Renal cortex interstitium (tissue), 11 donors: Measurements from ENCODE around the gene ZNF507. TPM values are rescaled to one million over a fixed set of nuclear protein-coding genes. Genes with fewer than 3 reads are reported as not detected.

Experiments used
- DNase-seq, 11 donors: peaks; one replicate each; pipeline ENCODE4 v3.0.0-alpha.2; 2013; ENCODE audit warnings: low read depth in 9 of 11, low spot score in 4 of 11; ENCODE audit errors: extremely low read depth in 1 of 11
- polyA plus RNA-seq, 3 donors: library from polyadenylated mRNA; unstranded; fragments of 120-200 nt; gene quantifications; one replicate each; pipeline ENCODE4 v1.2.1, GENCODE V29; 2013; ENCODE audit not compliant: insufficient read length in 3 of 3

ZNF507 gene
- polyA plus RNA-seq, 3 donors: 24.7 to 29.7 (median 28.1) TPM

- DNase-seq: no peak
These were observed 15.1 kb upstream of the ZNF507 start for GRCh38 chr19:32330213-32330857.

- no peak for DNase-seq
These were observed 12.2 kb upstream of the ZNF507 start for GRCh38 chr19:32333227-32333626.

GRCh38 chr19:32336259-32337083 lies 8.9 kb upstream of the ZNF507 start:
- DNase-seq: no peak

DNA sequence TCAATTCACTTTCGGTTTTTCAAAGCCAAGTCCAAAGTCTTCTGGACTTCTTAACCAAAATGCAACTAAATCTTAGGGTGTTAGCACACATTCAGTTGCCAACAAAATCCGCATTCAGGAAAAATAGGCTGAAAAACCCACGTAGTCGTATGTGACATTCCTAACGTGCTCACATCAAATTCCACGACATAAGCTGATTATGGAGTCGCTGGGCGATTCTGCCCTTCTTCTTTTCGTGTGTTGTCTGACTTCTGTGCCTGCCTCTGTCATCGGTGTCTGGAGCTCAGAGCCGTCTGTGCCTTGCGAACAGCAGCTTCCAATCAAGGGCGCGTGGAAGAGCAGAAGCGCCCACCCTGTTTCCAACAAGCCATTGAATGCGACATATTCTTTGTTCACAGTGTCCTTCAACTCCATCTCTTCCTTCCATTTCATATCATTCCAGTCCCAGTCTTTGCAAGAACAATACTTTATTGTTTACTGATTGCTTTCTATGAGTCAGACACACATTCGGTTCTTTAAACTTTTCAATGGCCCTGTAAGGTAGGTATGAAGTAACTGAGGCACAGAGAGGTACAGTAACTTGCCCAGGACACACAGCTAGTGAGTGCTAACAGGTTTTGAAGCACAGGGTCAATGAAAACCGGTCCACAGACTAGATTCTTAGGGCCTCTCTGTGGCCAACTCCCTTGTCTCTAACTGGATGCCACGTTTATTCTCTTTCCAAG lies 8.2 kb upstream of the ZNF507 start:
- DNase-seq: no peak

GRCh38 chr19:32339423-32339822 lies 6.0 kb upstream of the ZNF507 start:
- DNase-seq: no peak

DNA sequence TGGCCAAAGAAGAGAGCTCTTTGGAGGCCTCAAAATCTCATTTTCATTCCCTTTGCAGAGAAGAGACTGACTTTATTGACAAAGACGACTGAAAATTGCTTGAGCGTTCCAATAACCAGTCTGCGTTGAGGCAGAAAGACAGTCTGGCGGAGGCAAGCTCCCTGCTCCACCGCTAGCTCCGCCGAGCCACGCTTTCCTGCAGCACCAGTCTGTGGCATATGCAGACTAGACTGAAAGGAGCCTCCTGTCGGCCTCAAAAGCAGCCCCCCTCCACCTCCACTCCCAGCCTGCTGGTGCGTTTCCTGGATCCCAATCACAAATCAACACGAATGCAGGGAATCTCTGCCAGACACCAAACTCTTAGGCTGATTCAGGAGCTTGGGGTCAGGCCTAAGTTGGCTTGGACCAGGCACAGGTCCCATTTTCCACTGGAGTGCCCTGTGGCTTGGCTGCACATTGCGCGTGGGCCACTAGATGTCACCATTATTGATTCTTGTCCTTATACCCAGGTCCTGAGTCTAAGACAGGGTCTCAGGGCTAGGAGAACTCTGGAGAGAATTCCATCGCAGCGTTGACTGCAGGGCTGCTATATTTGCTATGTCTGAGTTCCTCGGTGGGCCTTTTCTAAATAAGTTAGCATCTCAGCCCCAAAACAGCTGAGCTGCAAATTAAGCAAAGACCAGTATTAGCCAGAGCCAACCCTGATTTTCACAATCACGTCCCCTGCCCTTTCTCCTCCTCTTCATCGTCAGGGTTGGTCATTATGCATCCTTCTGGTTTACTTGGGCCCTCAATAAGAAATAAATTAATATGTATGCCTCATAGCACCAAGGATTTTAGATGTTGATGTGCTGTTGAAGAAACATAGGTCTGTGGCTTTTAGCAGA lies 5.2 kb upstream of the ZNF507 start:
- no peak for DNase-seq

DNA sequence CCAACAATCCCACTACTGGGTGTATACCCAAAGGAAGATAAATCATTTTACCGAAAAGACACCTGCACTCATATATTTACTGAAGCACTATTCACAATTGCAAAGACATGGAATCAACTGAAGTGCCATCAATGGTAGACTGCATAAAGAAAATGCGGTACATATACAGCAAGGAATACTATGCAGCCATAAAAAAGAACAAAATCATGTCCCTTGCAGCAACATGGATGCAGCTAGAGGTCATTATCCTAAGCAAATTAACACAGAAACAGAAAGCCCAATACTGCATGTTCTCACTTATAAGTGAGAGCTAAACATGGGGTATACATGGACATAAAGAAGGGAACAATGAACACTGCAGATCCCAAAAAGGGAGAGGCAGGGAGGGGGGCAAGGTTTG lies 2.7 kb upstream of the ZNF507 start:
- no peak for DNase-seq

- no peak for DNase-seq
These were observed 1.7 kb upstream of the ZNF507 start for GRCh38 chr19:32343550-32344262.

GRCh38 chr19:32346901-32347300 lies 1.5 kb downstream of the ZNF507 start:
- DNase-seq: no peak

GRCh38 chr19:32347573-32347972 lies 2.2 kb downstream of the ZNF507 start:
- DNase-seq: no peak

GRCh38 chr19:32349051-32349450 lies 3.6 kb downstream of the ZNF507 start:
- DNase-seq: no peak

- no peak for DNase-seq
These were observed 4.5 kb downstream of the ZNF507 start for GRCh38 chr19:32349724-32350470.

DNA sequence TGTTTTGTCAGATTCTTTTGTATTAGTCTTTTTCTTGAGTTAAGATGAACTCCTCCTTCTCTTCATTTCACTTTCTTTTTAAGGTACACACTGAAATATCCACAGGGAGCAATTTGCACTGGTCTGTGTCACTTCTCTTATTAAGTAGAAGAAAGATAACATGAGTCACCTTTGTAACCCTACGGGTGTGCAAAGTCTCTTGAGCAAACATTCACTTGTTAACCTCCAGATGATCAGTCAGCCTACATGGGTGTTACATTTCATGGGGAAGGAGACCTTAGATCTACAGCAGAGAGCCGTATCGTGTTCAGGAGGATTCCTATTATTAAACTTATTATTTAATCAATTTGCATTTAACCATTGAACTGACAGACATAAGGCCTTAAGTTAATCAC lies 5.1 kb downstream of the ZNF507 start:
- no peak for DNase-seq

GRCh38 chr19:32350987-32351348 lies 5.6 kb downstream of the ZNF507 start:
- no peak for DNase-seq

DNA sequence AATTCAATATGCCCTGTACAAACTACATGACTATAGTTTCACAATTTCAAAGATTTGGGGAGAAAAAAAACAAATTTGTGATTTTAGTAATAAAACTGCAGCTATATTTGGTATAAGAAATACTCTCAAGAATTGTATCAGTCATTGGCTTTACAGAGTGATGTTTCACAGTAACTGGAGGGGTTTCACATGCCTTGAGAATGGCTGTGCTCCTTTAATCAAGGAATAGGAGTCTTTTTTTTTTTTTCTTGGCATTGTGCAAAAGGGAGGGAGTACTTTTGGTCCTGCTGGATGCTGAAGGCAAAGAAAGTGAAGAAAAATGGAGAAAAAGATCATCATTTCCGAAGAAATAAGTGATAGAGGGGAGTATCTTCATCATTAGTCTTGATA lies 6.8 kb downstream of the ZNF507 start:
- no peak for DNase-seq

GRCh38 chr19:32354345-32354744 lies 8.9 kb downstream of the ZNF507 start:
- no peak for DNase-seq

- DNase-seq: no peak
These were observed 9.9 kb downstream of the ZNF507 start for GRCh38 chr19:32355309-32355708.

- DNase-seq: no peak
These were observed 12.3 kb downstream of the ZNF507 start for GRCh38 chr19:32357720-32358119.
